K562 (cell line): ENCODE results near the gene SORCS2. TPM values are rescaled to one million over a fixed set of nuclear protein-coding genes. Genes with fewer than 3 reads are reported as not detected.

Source experiments
- ATAC-seq: fragments of 200-7000 bp; cut with Tn5 transposase; 3 replicates; pipeline ENCODE4 v1.9.1; 2020; ENCODE audit warnings: moderate library complexity
- BruUV-seq: library from RNA; stranded (reverse); fragments of 400-500 nt; replicated peaks from 2 replicates; lab custom pipeline; 2021; lab: Mats Ljungman, UMichigan
- CTCF ChIA-PET: fragments of 300-600 bp; formaldehyde crosslinking; extraction: SDS; loops from one replicate; lab custom pipeline; 2021; ENCODE audit warnings: low intra/inter-chr PET ratio; lab: Yijun Ruan, JAX
- POLR2A ChIA-PET: fragments of 300-600, 350-650 bp; sonication (Branson Sonifier 250); formaldehyde crosslinking; extraction: SDS; loops from one replicate; lab custom pipeline; 2021; ENCODE audit warnings: antibody characterized with exemption, inconsistent platforms; lab: Yijun Ruan, JAX
- DNase-seq, 4 experiments: peaks; one replicate each; pipeline versions ENCODE4 v3.0.0 to v3.0.0-alpha.2; 2011 to 2018; ENCODE audit warnings: low spot score in 3 of 4, mixed read lengths in 3 of 4; ENCODE audit errors: extremely low read depth in 1 of 4
- FAIRE-seq: peaks from 2 replicates; lab custom pipeline; 2011; peaks lifted over from hg19 to GRCh38; lab: Jason Lieb, UNC
- H2AFZ ChIP-seq: 2 replicates; pipeline ENCODE4 v1.6.0; 2011; ENCODE audit warnings: low read depth, low read length, control low read depth, inconsistent platforms
- H3K27ac ChIP-seq: fragments of 200-600 bp; 3 replicates; pipeline ENCODE4 v1.8.0; 2011; ENCODE audit warnings: low read depth, mild to moderate bottlenecking, control low read depth, inconsistent platforms, low read length, moderate library complexity, mixed read lengths; ENCODE audit errors: extremely low read depth
- H3K27me3 ChIP-seq, 2 experiments: fragments of 300-600 bp in 1 of 2; 2 replicates in 1 of 2; 3 replicates in 1 of 2; pipeline versions ENCODE4 v1.6.0 to v1.8.0; 2011; ENCODE audit warnings: inconsistent platforms in 2 of 2, low read length in 2 of 2, mild to moderate bottlenecking in 1 of 2, mixed read lengths in 1 of 2, moderate library complexity in 1 of 2; ENCODE audit not compliant: control insufficient read depth in 2 of 2, insufficient read depth in 2 of 2
- H3K36me3 ChIP-seq: fragments of 300-600 bp; 3 replicates; pipeline ENCODE4 v1.8.0; 2011; ENCODE audit warnings: mild to moderate bottlenecking, low read length, inconsistent platforms; ENCODE audit not compliant: control insufficient read depth, insufficient read depth
- H3K4me1 ChIP-seq, 2 experiments: fragments of 200-600 bp in 1 of 2; replicated peaks in 1 of 2; 2 replicates in 1 of 2; 3 replicates in 1 of 2; pipeline versions ENCODE4 v1.5.1 to v1.8.0; 2011; ENCODE audit warnings: inconsistent platforms in 2 of 2, low read length in 2 of 2, mild to moderate bottlenecking in 1 of 2, mixed read lengths in 1 of 2, moderate library complexity in 1 of 2; ENCODE audit not compliant: control insufficient read depth in 2 of 2, insufficient read depth in 2 of 2
- H3K4me2 ChIP-seq: 2 replicates; pipeline ENCODE4 v1.6.1; 2011; ENCODE audit warnings: low read length, control low read depth, inconsistent platforms, mixed read lengths; ENCODE audit not compliant: insufficient read depth
- H3K4me3 ChIP-seq: fragments of 200-600 bp; sonication (generic), shearing (Covaris generic); 2 replicates; pipeline ENCODE4 v1.5.1; 2016; ENCODE audit warnings: control low read depth, inconsistent platforms
- H3K79me2 ChIP-seq: fragments of 200-600 bp; 3 replicates; pipeline ENCODE4 v1.8.0; 2011; ENCODE audit warnings: low read length, inconsistent platforms; ENCODE audit not compliant: control insufficient read depth, insufficient read depth
- H3K9ac ChIP-seq, 2 experiments: 2 replicates each; pipeline versions ENCODE4 v1.6.0 to v1.6.1; 2011; ENCODE audit warnings: low read depth in 2 of 2, low read length in 2 of 2, control low read depth in 1 of 2, inconsistent platforms in 1 of 2, mild to moderate bottlenecking in 1 of 2, mixed read lengths in 1 of 2; ENCODE audit not compliant: insufficient read depth in 1 of 2
- H3K9me1 ChIP-seq: one replicate; pipeline ENCODE4 v1.6.0; 2011; ENCODE audit warnings: inconsistent platforms, mild to moderate bottlenecking, low read length, moderate library complexity; ENCODE audit not compliant: control insufficient read depth, insufficient read depth
- H3K9me3 ChIP-seq: replicated peaks from 2 replicates; pipeline ENCODE4 v1.5.1; 2011; ENCODE audit warnings: low read depth, low read length, inconsistent platforms; ENCODE audit not compliant: control insufficient read depth, insufficient read depth
- H4K20me1 ChIP-seq: replicated peaks from 2 replicates; pipeline ENCODE4 v1.6.1; 2011; ENCODE audit warnings: low read length, inconsistent platforms, mixed read lengths; ENCODE audit not compliant: control insufficient read depth, insufficient read depth
- ERF ChIP-seq: fragments of 450-650 bp; formaldehyde crosslinking; IDR thresholded peaks from 2 replicates; pipeline ENCODE4 v1.4.0; 2020; ENCODE audit warnings: mild to moderate bottlenecking, mixed read lengths
- GATAD2A ChIP-seq: fragments of 450-650 bp; IDR thresholded peaks from 2 replicates; pipeline ENCODE4 v1.6.1; 2017
- HDAC3 ChIP-seq: fragments of 450-650 bp; IDR thresholded peaks from 2 replicates; pipeline ENCODE4 v1.6.1; 2018; ENCODE audit warnings: borderline replicate concordance, mild to moderate bottlenecking, moderate library complexity; ENCODE audit not compliant: partially characterized antibody
- KAT7 ChIP-seq: sonication (generic); formaldehyde crosslinking; IDR thresholded peaks from 2 replicates; pipeline ENCODE4 v1.8.0; 2022; ENCODE audit warnings: missing genetic modification reagents, mild to moderate bottlenecking, borderline replicate concordance
- MCM7 ChIP-seq, 2 experiments: fragments of 450-650 bp; IDR thresholded peaks; 2 replicates each; pipeline ENCODE4 v1.6.1; 2016 to 2018
- MECOM ChIP-seq: fragments of 250-450 bp; sonication (Bioruptor Pico); IDR thresholded peaks from 2 replicates; pipeline ENCODE4 v1.8.0; 2022; ENCODE audit warnings: inconsistent platforms
- POLR2AphosphoS5 ChIP-seq: IDR thresholded peaks from 2 replicates; pipeline ENCODE4 v1.6.1; 2011; ENCODE audit warnings: mild to moderate bottlenecking, low read depth, low read length, moderate library complexity; ENCODE audit not compliant: control insufficient read depth, insufficient read depth
- RAD51 ChIP-seq: fragments of 450-650 bp; IDR thresholded peaks from 2 replicates; pipeline ENCODE4 v1.7.1; 2016; ENCODE audit warnings: low read depth, mild to moderate bottlenecking, borderline replicate concordance
- ZNF589 ChIP-seq: fragments of 200-800 bp; sonication (Bioruptor generic); IDR thresholded peaks from 2 replicates; pipeline ENCODE4 v1.6.1; 2016; ENCODE audit warnings: low read depth, missing genetic modification characterization, missing compliant biosample characterization
- WGBS: fragments of 100-300 bp; shearing (Covaris generic); methylation state at CpG from one replicate; pipeline ENCODE4 v1.1.6; 2016; ENCODE audit warnings: low coverage, mixed read lengths; ENCODE audit not compliant: insufficient coverage; ENCODE audit errors: missing lambda C conversion rate; 5-methylcytosine and 5-hydroxymethylcytosine counted together
- in situ Hi-C: fragments of 300-500 bp; cut with MboI; formaldehyde crosslinking; loops from 4 replicates; pipeline ENCODE4 v1.15.0; 2018; ENCODE audit warnings: inconsistent platforms, mixed read lengths
- intact Hi-C: fragments of 100-400 bp; cut with micrococcal nuclease; formaldehyde crosslinking; loops from 2 replicates; pipeline ENCODE4 v1.14.2; 2022
- polyA plus RNA-seq, 8 experiments: library from polyadenylated mRNA; depleted of rRNA in 4 of 8; stranded (reverse) in 5 of 8; unstranded in 3 of 8; fragments of >200 nt; fragmentation: Nextera tagmentation in 2 of 8; fragmentation: Illumina TruSeq in 1 of 8; extraction: Ambion mirVana in 2 of 8; extraction: Trizol in 1 of 8; gene quantifications; 2 replicates each; pipeline versions ENCODE4 v1.2.1 to v1.2.3, GENCODE V29; 2011 to 2014; ENCODE audit warnings: inconsistent platforms in 1 of 8, missing spikeins in 1 of 8
- total RNA-seq, 7 experiments: library from RNA; depleted of rRNA in 6 of 7; stranded (reverse); fragments of >200 nt in 6 of 7; fragmentation: Illumina TruSeq in 2 of 7; extraction: Trizol in 2 of 7; gene quantifications; 2 replicates each; pipeline versions ENCODE4 v1.2.1 to v1.2.3, GENCODE V29; 2011 to 2021; ENCODE audit warnings: low replicate concordance in 1 of 7

Gene SORCS2
- total and polyA plus RNA-seq, 9 of the 15 experiments (the other 6 are each of a cell fraction or from before 2014, with no cell fraction given), result not detected

GRCh38 chr4:7459471-7459870 is 267.1 kb downstream of the SORCS2 start:
- ATAC-seq, result no peak
- Histone ChIP-seq H2AFZ (no peak overlapping the region), H3K4me3 (no peak overlapping the region), H3K79me2 (no peaks in the 10 kb centered on the region), H3K9me3 (no peaks in the 10 kb centered on the region), H3K36me3 (no peaks in the 10 kb centered on the region), H3K4me2 (no peak overlapping the region), H3K9ac (no peak overlapping the region), H3K4me1 (no peaks in the 10 kb centered on the region; a peak in 2 of 5 replicates), H3K27ac (no peak overlapping the region), H4K20me1 (peaks cover 14% of the 10 kb centered on the region), H3K27me3 (peaks cover 0 to 49% of the 10 kb centered on the region in 2 experiments; a peak in 3 of 5 replicates), H3K9me1 (no peaks in the 10 kb centered on the region)
- FAIRE-seq, result no peak
- WGBS, result 0% methylated on average over 7 of the region's 8 CpGs
- DNase-seq, result no peak
- no TSS peak for BruUV-seq
- intact Hi-C loops, result no loop called here
- TF ChIP-seq POLR2AphosphoS5 (no peak), MCM7 (IDR thresholded peaks at IDR 0.05) (no peak), ZNF589 (no peak), RAD51 (no peak), KAT7 (CRISPR knock-in tag) (no peak), HDAC3 (no peak)
- ChIA-PET CTCF (no interaction called here), POLR2A (no interaction called here)
- in situ Hi-C loops, result no loop called here

DNA sequence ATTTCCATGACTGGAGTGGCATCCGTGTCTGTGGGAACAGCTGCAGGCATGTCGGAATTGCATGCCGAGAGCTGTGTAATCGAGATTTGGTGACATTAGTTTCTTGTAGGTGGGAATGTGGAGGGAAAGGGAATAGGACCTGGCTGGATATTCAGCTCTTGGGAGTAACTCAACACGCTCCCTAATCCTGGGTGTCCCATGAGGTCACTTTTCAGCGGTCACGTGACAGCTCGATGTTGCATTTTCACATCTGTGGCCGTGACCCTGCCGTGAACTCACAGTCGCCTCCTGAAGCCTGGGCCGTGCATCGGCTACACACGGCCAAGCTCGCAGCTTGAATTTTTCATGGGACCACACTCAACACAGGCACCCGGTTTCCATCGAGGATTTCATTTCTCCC is 268.2 kb downstream of the SORCS2 start:
- Histone ChIP-seq H3K27ac (no peak overlapping the region), H3K36me3 (no peaks in the 10 kb centered on the region), H4K20me1 (peaks cover 14% of the 10 kb centered on the region), H3K27me3 (peaks cover 0 to 55% of the 10 kb centered on the region in 2 experiments; a peak in 3 of 5 replicates), H3K79me2 (no peaks in the 10 kb centered on the region), H2AFZ (no peak overlapping the region), H3K9ac (no peak overlapping the region), H3K4me1 (no peaks in the 10 kb centered on the region; a peak in 2 of 5 replicates), H3K4me3 (no peak overlapping the region), H3K4me2 (no peak overlapping the region), H3K9me3 (no peaks in the 10 kb centered on the region), H3K9me1 (no peaks in the 10 kb centered on the region)
- no TSS peak for BruUV-seq
- ATAC-seq, result peak; percentile 74
- intact Hi-C loops (no loop called here), in situ Hi-C loops (no loop called here)
- no peak for FAIRE-seq
- ChIA-PET POLR2A (no interaction called here), CTCF (no interaction called here)
- under 1% methylated on average over 14 of the region's 17 CpGs for WGBS
- DNase-seq, result peak; percentile 20 to 36 (median 29)
- TF ChIP-seq MECOM (CRISPR knock-in tag) (no peak), ERF (CRISPR knock-in tag) (no peak), RAD51 (peak; percentile 93), GATAD2A (no peak)
